HepG2 (cell line): ENCODE results near the gene SPPL3. TPM values are rescaled to one million over a fixed set of nuclear protein-coding genes. Genes with fewer than 3 reads are reported as not detected.

Experiments
- ATAC-seq: fragments of 200-7000 bp; cut with Tn5 transposase; 3 replicates; pipeline ENCODE4 v1.9.1; 2020; ENCODE audit warnings: mild to moderate bottlenecking, moderate library complexity
- BruUV-seq: library from RNA; stranded (reverse); fragments of 400-500 nt; replicated peaks from 2 replicates; lab custom pipeline; 2021; lab: Mats Ljungman, UMichigan
- CTCF ChIA-PET: fragments of 300-600 bp; formaldehyde crosslinking; extraction: SDS; loops from one replicate; lab custom pipeline; 2021; ENCODE audit warnings: low total read pairs, inconsistent platforms, low intra/inter-chr PET ratio; lab: Yijun Ruan, JAX
- POLR2A ChIA-PET: fragments of 350-600 bp; sonication (Branson Sonifier 250); formaldehyde crosslinking; loops from one replicate; lab custom pipeline; 2020; ENCODE audit warnings: antibody characterized with exemption, inconsistent platforms; lab: Yijun Ruan, JAX
- DNase-seq: peaks from one replicate; pipeline ENCODE4 v3.0.0-alpha.2; 2015; ENCODE audit warnings: low spot score
- FAIRE-seq: peaks from 3 replicates; lab custom pipeline; 2011; peaks lifted over from hg19 to GRCh38; lab: Jason Lieb, UNC
- H2AFZ ChIP-seq: one replicate; pipeline ENCODE4 v1.6.1; 2011; ENCODE audit warnings: low read length, inconsistent platforms
- H3K27ac ChIP-seq: fragments of 300-600 bp; 3 replicates; pipeline ENCODE4 v1.8.0; 2011; ENCODE audit warnings: mixed run types, mild to moderate bottlenecking, mixed read lengths, low read length, inconsistent platforms; ENCODE audit not compliant: insufficient read depth; ENCODE audit errors: extremely low read length
- H3K27me3 ChIP-seq, 2 experiments: fragments of 200-600 bp in 1 of 2; 2 replicates in 1 of 2; 3 replicates in 1 of 2; pipeline versions ENCODE4 v1.6.0 to v1.8.0; 2011; ENCODE audit warnings: low read length in 2 of 2, mild to moderate bottlenecking in 2 of 2, moderate library complexity in 2 of 2, inconsistent platforms in 1 of 2; ENCODE audit not compliant: insufficient read depth in 2 of 2, control insufficient read depth in 1 of 2
- H3K36me3 ChIP-seq, 2 experiments: fragments of 200-600 bp in 1 of 2; replicated peaks in 1 of 2; 2 replicates in 1 of 2; 3 replicates in 1 of 2; pipeline versions ENCODE4 v1.5.1 to v1.8.0; 2011; ENCODE audit warnings: low read length in 2 of 2, inconsistent platforms in 1 of 2; ENCODE audit not compliant: insufficient read depth in 2 of 2, control insufficient read depth in 1 of 2
- H3K4me1 ChIP-seq: 2 replicates; pipeline ENCODE4 v1.5.1; 2012; ENCODE audit warnings: low read length, inconsistent platforms; ENCODE audit not compliant: insufficient read depth
- H3K4me2 ChIP-seq: 2 replicates; pipeline ENCODE4 v1.6.0; 2011; ENCODE audit warnings: low read depth, low read length, inconsistent platforms
- H3K4me3 ChIP-seq, 3 experiments: fragments of 200-600 bp in 1 of 3; sonication (generic), shearing (Covaris generic) in 1 of 3; replicated peaks in 1 of 3; 2 replicates each; pipeline ENCODE4 v1.5.1; 2011 to 2016; ENCODE audit warnings: low read length in 3 of 3, inconsistent platforms in 2 of 3, low read depth in 2 of 3, mild to moderate bottlenecking in 2 of 3, control low read depth in 1 of 3, mixed read lengths in 1 of 3; ENCODE audit not compliant: insufficient read depth in 1 of 3
- H3K79me2 ChIP-seq: one replicate; pipeline ENCODE4 v1.6.1; 2011; ENCODE audit warnings: low read length, inconsistent platforms; ENCODE audit not compliant: insufficient read depth
- H3K9ac ChIP-seq: 2 replicates; pipeline ENCODE4 v1.6.0; 2011; ENCODE audit warnings: mild to moderate bottlenecking, low read depth, low read length, inconsistent platforms; ENCODE audit not compliant: insufficient read depth
- H3K9me3 ChIP-seq: 2 replicates; pipeline ENCODE4 v1.5.1; 2012; ENCODE audit warnings: mild to moderate bottlenecking, low read length
- H4K20me1 ChIP-seq: 2 replicates; pipeline ENCODE4 v1.6.0; 2011; ENCODE audit warnings: inconsistent platforms, mild to moderate bottlenecking, low read length, moderate library complexity; ENCODE audit not compliant: insufficient read depth
- AGO2 ChIP-seq: fragments of 200-400 bp; formaldehyde crosslinking; optimal IDR thresholded peaks from 2 replicates; pipeline ENCODE3; 2017; ENCODE audit warnings: mild to moderate bottlenecking, low read depth, low read length, moderate library complexity
- HNRNPL ChIP-seq: fragments of 200-400 bp; formaldehyde crosslinking; IDR thresholded peaks from 2 replicates; pipeline ENCODE4 v1.6.1; 2017; ENCODE audit warnings: mild to moderate bottlenecking, low read depth, low read length
- REST ChIP-seq, 2 experiments: IDR thresholded peaks; 2 replicates each; pipeline ENCODE4 v1.6.1; 2011 to 2012; ENCODE audit warnings: low read length in 2 of 2, borderline replicate concordance in 1 of 2, low read depth in 1 of 2, mild to moderate bottlenecking in 1 of 2, moderate library complexity in 1 of 2
- SNAI1 ChIP-seq: sonication (generic); formaldehyde crosslinking; IDR thresholded peaks from 2 replicates; pipeline ENCODE4 v1.5.0; 2020; ENCODE audit warnings: mild to moderate bottlenecking, missing genetic modification reagents, borderline replicate concordance
- ZFY ChIP-seq: sonication (generic); formaldehyde crosslinking; IDR thresholded peaks from 2 replicates; pipeline ENCODE4 v1.4.0; 2020; ENCODE audit warnings: missing genetic modification reagents
- ZNF232 ChIP-seq: sonication (generic); formaldehyde crosslinking; IDR thresholded peaks from 2 replicates; pipeline ENCODE4 v1.4.0; 2020; ENCODE audit warnings: missing genetic modification reagents, borderline replicate concordance
- WGBS: methylation state at CpG from one replicate; pipeline ENCODE4 v1.1.6; 2017; ENCODE audit warnings: low lambda C conversion rate; 5-methylcytosine and 5-hydroxymethylcytosine counted together
- in situ Hi-C: cut with HindIII; loops from 2 replicates; pipeline ENCODE4 v1.10.0; 2017; ENCODE audit warnings: low pct_unique_long_range_greater_than_20kb; ENCODE audit not compliant: extremely low pct_ligation_motif_present
- intact Hi-C: fragments of 100-400 bp; cut with micrococcal nuclease; formaldehyde crosslinking; loops from one replicate; pipeline ENCODE4 v1.10.0; 2022; ENCODE audit not compliant: unreplicated experiment
- polyA plus RNA-seq, 8 experiments: library from polyadenylated mRNA; depleted of rRNA in 3 of 8; stranded (reverse) in 7 of 8; unstranded in 1 of 8; fragments of >200 nt; fragmentation: Illumina TruSeq in 4 of 8; extraction: Trizol in 4 of 8; gene quantifications; 2 replicates each; pipeline versions ENCODE4 v1.2.1 to v1.2.3, GENCODE V29; 2011 to 2016; ENCODE audit warnings: low read depth in 4 of 8, missing spikeins in 1 of 8, mixed read lengths in 1 of 8; ENCODE audit not compliant: insufficient read depth in 1 of 8
- total RNA-seq, 5 experiments: library from RNA; depleted of rRNA; stranded (reverse); fragments of >200 nt; fragmentation: Illumina TruSeq; extraction: Trizol; gene quantifications; 2 replicates each; pipeline ENCODE4 v1.2.3, GENCODE V29; 2016; ENCODE audit warnings: low read depth in 1 of 5
- TF ChIP-seq, protein P1 (sequence below): sonication (generic); formaldehyde crosslinking; IDR thresholded peaks from 2 replicates; pipeline ENCODE4 v1.5.0; 2020; ENCODE audit warnings: missing genetic modification reagents

SPPL3 gene
- total and polyA plus RNA-seq, 2 of the 13 experiments (the other 11 are each of a cell fraction or from before 2014, with no cell fraction given) = 8.9 to 9.1 TPM

DNA sequence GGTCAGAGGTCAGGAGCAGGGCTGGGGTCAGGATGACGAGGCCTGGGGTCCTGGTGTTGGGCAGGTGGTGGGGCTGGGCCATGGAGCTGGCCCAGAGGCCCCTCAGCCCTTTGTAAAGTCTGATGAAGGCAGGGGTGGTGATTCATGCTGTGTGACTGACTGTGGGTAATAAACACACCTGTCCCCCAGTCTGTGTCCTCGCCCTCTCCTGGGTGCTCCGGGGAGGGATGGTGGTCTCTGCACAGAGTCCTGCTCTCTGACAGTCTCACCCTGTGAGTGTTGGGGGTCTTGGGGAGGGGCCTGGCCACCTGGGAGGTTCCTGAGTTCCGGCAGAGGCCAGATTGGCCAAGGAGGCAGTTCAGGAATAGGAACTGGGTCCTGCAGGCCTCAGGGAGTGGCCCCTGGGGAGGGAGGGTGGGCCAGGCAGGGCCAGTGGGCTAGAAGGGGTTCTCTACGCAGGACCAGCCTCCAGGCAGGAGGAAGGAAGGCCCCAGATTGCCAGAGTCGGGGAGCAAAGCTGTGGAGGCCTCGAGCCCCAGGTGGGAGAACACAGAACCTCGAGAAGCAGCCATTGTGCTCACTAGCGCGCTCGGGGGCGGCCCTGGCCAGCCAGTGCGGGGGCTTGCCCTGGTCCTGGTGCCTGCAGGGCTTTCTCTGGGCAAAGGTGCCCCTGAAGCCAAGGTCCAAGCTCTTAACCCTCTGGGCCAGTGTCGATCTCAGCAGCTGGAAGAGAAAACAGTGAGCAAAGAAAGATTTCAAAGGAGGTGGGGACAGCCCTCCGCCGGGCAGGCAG, 164.1 kb downstream of the SPPL3 start:
- no TSS peak for BruUV-seq
- Histone ChIP-seq H2AFZ (no peak overlapping the region), H3K27ac (no peak overlapping the region), H3K36me3 (no peaks in the 10 kb centered on the region; a peak in 2 of 5 replicates), H3K4me3 (no peak overlapping the region), H4K20me1 (no peaks in the 10 kb centered on the region), H3K9me3 (no peaks in the 10 kb centered on the region), H3K4me2 (no peak overlapping the region), H3K9ac (no peak overlapping the region), H3K79me2 (no peaks in the 10 kb centered on the region), H3K4me1 (peaks cover 19% of the 10 kb centered on the region), H3K27me3 (no peaks in the 10 kb centered on the region)
- CTCF ChIA-PET = no interaction called here
- no peak for ATAC-seq
- intact Hi-C loops (no loop called here), in situ Hi-C loops (no loop called here)
- FAIRE-seq = no peak
- TF ChIP-seq, protein P1, sequence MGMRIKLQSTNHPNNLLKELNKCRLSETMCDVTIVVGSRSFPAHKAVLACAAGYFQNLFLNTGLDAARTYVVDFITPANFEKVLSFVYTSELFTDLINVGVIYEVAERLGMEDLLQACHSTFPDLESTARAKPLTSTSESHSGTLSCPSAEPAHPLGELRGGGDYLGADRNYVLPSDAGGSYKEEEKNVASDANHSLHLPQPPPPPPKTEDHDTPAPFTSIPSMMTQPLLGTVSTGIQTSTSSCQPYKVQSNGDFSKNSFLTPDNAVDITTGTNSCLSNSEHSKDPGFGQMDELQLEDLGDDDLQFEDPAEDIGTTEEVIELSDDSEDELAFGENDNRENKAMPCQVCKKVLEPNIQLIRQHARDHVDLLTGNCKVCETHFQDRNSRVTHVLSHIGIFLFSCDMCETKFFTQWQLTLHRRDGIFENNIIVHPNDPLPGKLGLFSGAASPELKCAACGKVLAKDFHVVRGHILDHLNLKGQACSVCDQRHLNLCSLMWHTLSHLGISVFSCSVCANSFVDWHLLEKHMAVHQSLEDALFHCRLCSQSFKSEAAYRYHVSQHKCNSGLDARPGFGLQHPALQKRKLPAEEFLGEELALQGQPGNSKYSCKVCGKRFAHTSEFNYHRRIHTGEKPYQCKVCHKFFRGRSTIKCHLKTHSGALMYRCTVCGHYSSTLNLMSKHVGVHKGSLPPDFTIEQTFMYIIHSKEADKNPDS = no peak
- TF ChIP-seq AGO2 (peak; percentile 54), ZNF232 (CRISPR knock-in tag) (no peak), SNAI1 (CRISPR knock-in tag) (no peak), ZFY (no peak), HNRNPL (0 out of 2 replicates have a peak, but pooled peaks have one; percentile 36), REST (IDR thresholded peaks at IDR 0.05; ENCODE audit: borderline replicate concordance in 1 of 2, low read depth in 1 of 2, low read length in 2 of 2) (no peak)
- DNase-seq = no peak
- POLR2A ChIA-PET = no interaction called here
- 79% methylated on average over 13 of the region's 16 CpGs for WGBS
